ENCODE measurements around the gene ADAMTS2.

ADAMTS2 gene

GRCh38 chr5:179151286-179152118 is 193.8 kb downstream of the ADAMTS2 start:
- H3K36me3 ChIP-seq (ENCODE audit: control insufficient read depth, insufficient read depth, low read length), result no peaks in the 10 kb centered on the region
- no peak overlapping the region for H3K9ac ChIP-seq (ENCODE audit: low read depth, low read length)
- H3K4me3 ChIP-seq (ENCODE audit: low read depth, low read length), result no peak overlapping the region
- no peaks in the 10 kb centered on the region for H3K27me3 ChIP-seq (ENCODE audit: control insufficient read depth, insufficient read depth, low read length)
- no peaks in the 10 kb centered on the region for H3K4me1 ChIP-seq (ENCODE audit: control insufficient read depth, insufficient read depth, low read length)
- no peaks in the 10 kb centered on the region for H3K9me3 ChIP-seq (ENCODE audit: control insufficient read depth, insufficient read depth, low read length)

- Histone ChIP-seq H3K9ac (ENCODE audit: low read depth, low read length) (no peak overlapping the region), H3K36me3 (ENCODE audit: control insufficient read depth, insufficient read depth, low read length) (no peaks in the 10 kb centered on the region), H3K4me1 (ENCODE audit: control insufficient read depth, insufficient read depth, low read length) (no peaks in the 10 kb centered on the region), H3K27me3 (ENCODE audit: control insufficient read depth, insufficient read depth, low read length) (no peaks in the 10 kb centered on the region), H3K4me3 (ENCODE audit: low read depth, low read length) (no peak overlapping the region), H3K9me3 (ENCODE audit: control insufficient read depth, insufficient read depth, low read length) (no peaks in the 10 kb centered on the region)
Measured at GRCh38 chr5:179150011-179150410, 195.2 kb downstream of the ADAMTS2 start.

- H3K4me3 ChIP-seq (ENCODE audit: low read depth, low read length), result no peak overlapping the region
- no peak overlapping the region for H3K9ac ChIP-seq (ENCODE audit: low read depth, low read length)
- H3K27me3 ChIP-seq (ENCODE audit: control insufficient read depth, insufficient read depth, low read length), result no peaks in the 10 kb centered on the region
- H3K4me1 ChIP-seq (ENCODE audit: control insufficient read depth, insufficient read depth, low read length), result no peaks in the 10 kb centered on the region
- no peaks in the 10 kb centered on the region for H3K9me3 ChIP-seq (ENCODE audit: control insufficient read depth, insufficient read depth, low read length)
- no peaks in the 10 kb centered on the region for H3K36me3 ChIP-seq (ENCODE audit: control insufficient read depth, insufficient read depth, low read length)
Measured at GRCh38 chr5:179149278-179149677, 196.0 kb downstream of the ADAMTS2 start.

GRCh38 chr5:179148703-179149170 is 196.5 kb downstream of the ADAMTS2 start:
- Histone ChIP-seq H3K9me3 (ENCODE audit: control insufficient read depth, insufficient read depth, low read length) (no peaks in the 10 kb centered on the region), H3K27me3 (ENCODE audit: control insufficient read depth, insufficient read depth, low read length) (no peaks in the 10 kb centered on the region), H3K4me1 (ENCODE audit: control insufficient read depth, insufficient read depth, low read length) (no peaks in the 10 kb centered on the region), H3K4me3 (ENCODE audit: low read depth, low read length) (no peak overlapping the region), H3K36me3 (ENCODE audit: control insufficient read depth, insufficient read depth, low read length) (no peaks in the 10 kb centered on the region), H3K9ac (ENCODE audit: low read depth, low read length) (no peak overlapping the region)

GRCh38 chr5:179147991-179148702 is 197.1 kb downstream of the ADAMTS2 start:
- Histone ChIP-seq H3K9ac (ENCODE audit: low read depth, low read length) (no peak overlapping the region), H3K36me3 (ENCODE audit: control insufficient read depth, insufficient read depth, low read length) (no peaks in the 10 kb centered on the region), H3K9me3 (ENCODE audit: control insufficient read depth, insufficient read depth, low read length) (no peaks in the 10 kb centered on the region), H3K4me3 (ENCODE audit: low read depth, low read length) (no peak overlapping the region), H3K27me3 (ENCODE audit: control insufficient read depth, insufficient read depth, low read length) (no peaks in the 10 kb centered on the region), H3K4me1 (ENCODE audit: control insufficient read depth, insufficient read depth, low read length) (no peaks in the 10 kb centered on the region)

- Histone ChIP-seq H3K9me3 (ENCODE audit: control insufficient read depth, insufficient read depth, low read length) (no peaks in the 10 kb centered on the region), H3K36me3 (ENCODE audit: control insufficient read depth, insufficient read depth, low read length) (no peaks in the 10 kb centered on the region), H3K9ac (ENCODE audit: low read depth, low read length) (no peak overlapping the region), H3K4me3 (ENCODE audit: low read depth, low read length) (no peak overlapping the region), H3K4me1 (ENCODE audit: control insufficient read depth, insufficient read depth, low read length) (no peaks in the 10 kb centered on the region), H3K27me3 (ENCODE audit: control insufficient read depth, insufficient read depth, low read length) (no peaks in the 10 kb centered on the region)
Measured at GRCh38 chr5:179146277-179146676, 199.0 kb downstream of the ADAMTS2 start.

GRCh38 chr5:179143446-179143845 is 201.8 kb downstream of the ADAMTS2 start:
- Histone ChIP-seq H3K36me3 (ENCODE audit: control insufficient read depth, insufficient read depth, low read length) (no peaks in the 10 kb centered on the region), H3K9ac (ENCODE audit: low read depth, low read length) (no peak overlapping the region)

GRCh38 chr5:179142434-179143198 is 202.6 kb downstream of the ADAMTS2 start:
- H3K9me3 ChIP-seq (ENCODE audit: control insufficient read depth, insufficient read depth, low read length), result no peaks in the 10 kb centered on the region
- H3K9ac ChIP-seq (ENCODE audit: low read depth, low read length), result no peak overlapping the region
- H3K27me3 ChIP-seq (ENCODE audit: control insufficient read depth, insufficient read depth, low read length), result no peaks in the 10 kb centered on the region
- no peaks in the 10 kb centered on the region for H3K4me1 ChIP-seq (ENCODE audit: control insufficient read depth, insufficient read depth, low read length)
- no peaks in the 10 kb centered on the region for H3K36me3 ChIP-seq (ENCODE audit: control insufficient read depth, insufficient read depth, low read length)
- H3K4me3 ChIP-seq (ENCODE audit: low read depth, low read length), result no peak overlapping the region

More at GRCh38 chr5:179143446-179143845, 201.8 kb downstream of the ADAMTS2 start:
- Histone ChIP-seq H3K4me3 (ENCODE audit: low read depth, low read length) (no peak overlapping the region), H3K4me1 (ENCODE audit: control insufficient read depth, insufficient read depth, low read length) (no peaks in the 10 kb centered on the region), H3K9me3 (ENCODE audit: control insufficient read depth, insufficient read depth, low read length) (no peaks in the 10 kb centered on the region), H3K27me3 (ENCODE audit: control insufficient read depth, insufficient read depth, low read length) (no peaks in the 10 kb centered on the region)

- Histone ChIP-seq H3K4me1 (ENCODE audit: control insufficient read depth, insufficient read depth, low read length) (no peaks in the 10 kb centered on the region), H3K36me3 (ENCODE audit: control insufficient read depth, insufficient read depth, low read length) (no peaks in the 10 kb centered on the region), H3K9ac (ENCODE audit: low read depth, low read length) (no peak overlapping the region), H3K27me3 (ENCODE audit: control insufficient read depth, insufficient read depth, low read length) (no peaks in the 10 kb centered on the region), H3K9me3 (ENCODE audit: control insufficient read depth, insufficient read depth, low read length) (no peaks in the 10 kb centered on the region), H3K4me3 (ENCODE audit: low read depth, low read length) (no peak overlapping the region)
Measured at GRCh38 chr5:179141867-179142266, 203.4 kb downstream of the ADAMTS2 start.

- no peaks in the 10 kb centered on the region for H3K36me3 ChIP-seq (ENCODE audit: control insufficient read depth, insufficient read depth, low read length)
- no peaks in the 10 kb centered on the region for H3K27me3 ChIP-seq (ENCODE audit: control insufficient read depth, insufficient read depth, low read length)
- H3K4me3 ChIP-seq (ENCODE audit: low read depth, low read length), result no peak overlapping the region
- no peaks in the 10 kb centered on the region for H3K9me3 ChIP-seq (ENCODE audit: control insufficient read depth, insufficient read depth, low read length)
- no peak overlapping the region for H3K9ac ChIP-seq (ENCODE audit: low read depth, low read length)
- no peaks in the 10 kb centered on the region for H3K4me1 ChIP-seq (ENCODE audit: control insufficient read depth, insufficient read depth, low read length)
Measured at GRCh38 chr5:179140293-179140692, 205.0 kb downstream of the ADAMTS2 start.

GRCh38 chr5:179139936-179140235 is 205.4 kb downstream of the ADAMTS2 start:
- no peak overlapping the region for H3K4me3 ChIP-seq (ENCODE audit: low read depth, low read length)
- H3K27me3 ChIP-seq (ENCODE audit: control insufficient read depth, insufficient read depth, low read length), result no peaks in the 10 kb centered on the region
- H3K4me1 ChIP-seq (ENCODE audit: control insufficient read depth, insufficient read depth, low read length), result no peaks in the 10 kb centered on the region
- no peaks in the 10 kb centered on the region for H3K36me3 ChIP-seq (ENCODE audit: control insufficient read depth, insufficient read depth, low read length)
- H3K9ac ChIP-seq (ENCODE audit: low read depth, low read length), result no peak overlapping the region
- H3K9me3 ChIP-seq (ENCODE audit: control insufficient read depth, insufficient read depth, low read length), result no peaks in the 10 kb centered on the region
